Measurements from ENCODE around the gene LPAR1.

- TF ChIP-seq PRDM4 (tag by site-specific recombination; IDR thresholded peaks at IDR 0.05) = no peak
- TF ChIP-seq, protein P1, sequence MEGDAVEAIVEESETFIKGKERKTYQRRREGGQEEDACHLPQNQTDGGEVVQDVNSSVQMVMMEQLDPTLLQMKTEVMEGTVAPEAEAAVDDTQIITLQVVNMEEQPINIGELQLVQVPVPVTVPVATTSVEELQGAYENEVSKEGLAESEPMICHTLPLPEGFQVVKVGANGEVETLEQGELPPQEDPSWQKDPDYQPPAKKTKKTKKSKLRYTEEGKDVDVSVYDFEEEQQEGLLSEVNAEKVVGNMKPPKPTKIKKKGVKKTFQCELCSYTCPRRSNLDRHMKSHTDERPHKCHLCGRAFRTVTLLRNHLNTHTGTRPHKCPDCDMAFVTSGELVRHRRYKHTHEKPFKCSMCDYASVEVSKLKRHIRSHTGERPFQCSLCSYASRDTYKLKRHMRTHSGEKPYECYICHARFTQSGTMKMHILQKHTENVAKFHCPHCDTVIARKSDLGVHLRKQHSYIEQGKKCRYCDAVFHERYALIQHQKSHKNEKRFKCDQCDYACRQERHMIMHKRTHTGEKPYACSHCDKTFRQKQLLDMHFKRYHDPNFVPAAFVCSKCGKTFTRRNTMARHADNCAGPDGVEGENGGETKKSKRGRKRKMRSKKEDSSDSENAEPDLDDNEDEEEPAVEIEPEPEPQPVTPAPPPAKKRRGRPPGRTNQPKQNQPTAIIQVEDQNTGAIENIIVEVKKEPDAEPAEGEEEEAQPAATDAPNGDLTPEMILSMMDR (tag by site-specific recombination; IDR thresholded peaks at IDR 0.05) = no peak
- TF ChIP-seq ZFP37 (tag by site-specific recombination; IDR thresholded peaks at IDR 0.05) = no peak
- TF ChIP-seq REST (tag by site-specific recombination; IDR thresholded peaks at IDR 0.05) = no peak
- TF ChIP-seq ZNF785 (tag by site-specific recombination; IDR thresholded peaks at IDR 0.05) = no peak
- TF ChIP-seq ZEB2 (tag by site-specific recombination; IDR thresholded peaks at IDR 0.05) = no peak
- TF ChIP-seq ZNF24 (tag by site-specific recombination; IDR thresholded peaks at IDR 0.05) = no peak
- TF ChIP-seq ZBTB1 (tag by site-specific recombination; IDR thresholded peaks at IDR 0.05) = no peak
Measured at GRCh38 chr9:111068771-111069170, 30.5 kb upstream of the LPAR1 start.
